Naive thymus-derived CD8-positive, alpha-beta T cell (primary cell): ENCODE data around the gene SLC26A1. TPM values are rescaled to one million over a fixed set of nuclear protein-coding genes. Genes with fewer than 3 reads are reported as not detected.
"Not testable (repeated sequence)": the region's sequence is repeated elsewhere in the genome, so short reads cannot be mapped to it uniquely, and the experiment has no call there.

Source experiments
- ATAC-seq, 2 donors: fragments of 150-1000 bp; cut with Tn5 transposase in 1 of 2; sonication (Bioruptor Pico), chemical (Tn5 transposase) in 1 of 2; 1 replicate in 1 of 2; 2 replicates in 1 of 2; pipeline ENCODE4 v1.10.0; 2021; ENCODE audit warnings: mild to moderate bottlenecking in 2 of 2, moderate library complexity in 2 of 2
- POLR2A ChIA-PET: fragments of 350-600 bp; sonication (Branson Sonifier 250); formaldehyde crosslinking; loops from one replicate; lab custom pipeline; 2021; ENCODE audit warnings: antibody characterized with exemption; lab: Charles Lee
- DNase-seq, 10 donors: peaks; one replicate each; pipeline versions ENCODE4 v3.0.0 to v3.0.0-alpha.2; 2020 to 2022
- H3K27ac Mint-ChIP-seq, 10 donors: one replicate each; pipeline ENCODE4 v1.8.0; 2020 to 2022; ENCODE audit warnings: mild to moderate bottlenecking in 10 of 10, mixed read lengths in 10 of 10, moderate library complexity in 4 of 10, inconsistent platforms in 1 of 10
- H3K27me3 Mint-ChIP-seq, 5 donors: one replicate each; pipeline ENCODE4 v1.8.0; 2021 to 2022; ENCODE audit warnings: mixed read lengths in 5 of 5
- H3K36me3 Mint-ChIP-seq, 3 donors: one replicate each; pipeline ENCODE4 v1.8.0; 2020 to 2022; ENCODE audit warnings: mixed read lengths in 3 of 3, mild to moderate bottlenecking in 2 of 3, inconsistent platforms in 1 of 3
- H3K4me1 Mint-ChIP-seq, 4 donors: one replicate each; pipeline ENCODE4 v1.8.0; 2021 to 2022; ENCODE audit warnings: mixed read lengths in 4 of 4
- H3K4me3 Mint-ChIP-seq, 10 donors: one replicate each; pipeline ENCODE4 v1.8.0; 2020 to 2022; ENCODE audit warnings: mild to moderate bottlenecking in 10 of 10, mixed read lengths in 10 of 10, moderate library complexity in 6 of 10, inconsistent platforms in 1 of 10
- H3K9me3 Mint-ChIP-seq, 9 donors: one replicate each; pipeline ENCODE4 v1.8.0; 2020 to 2022; ENCODE audit warnings: mixed read lengths in 9 of 9, mild to moderate bottlenecking in 3 of 9, inconsistent platforms in 1 of 9, moderate library complexity in 1 of 9
- polyA plus RNA-seq, 3 donors: library from polyadenylated mRNA; unstranded; fragments of 300-500 nt; fragmentation: Illumina TruSeq; gene quantifications; one replicate each; pipeline ENCODE4 v1.2.3, GENCODE V29; 2021
- total RNA-seq, 8 experiments: library from RNA in 2 of 8; stranded (reverse) in 2 of 8; gene quantifications; one replicate each; pipeline ENCODE4 v1.2.3 and lab custom pipeline; 2021 to 2026

Gene SLC26A1
- total and polyA plus RNA-seq, 5 experiments from 2014 or later = 0.39 to 1.3 (median 0.72) TPM

DNA sequence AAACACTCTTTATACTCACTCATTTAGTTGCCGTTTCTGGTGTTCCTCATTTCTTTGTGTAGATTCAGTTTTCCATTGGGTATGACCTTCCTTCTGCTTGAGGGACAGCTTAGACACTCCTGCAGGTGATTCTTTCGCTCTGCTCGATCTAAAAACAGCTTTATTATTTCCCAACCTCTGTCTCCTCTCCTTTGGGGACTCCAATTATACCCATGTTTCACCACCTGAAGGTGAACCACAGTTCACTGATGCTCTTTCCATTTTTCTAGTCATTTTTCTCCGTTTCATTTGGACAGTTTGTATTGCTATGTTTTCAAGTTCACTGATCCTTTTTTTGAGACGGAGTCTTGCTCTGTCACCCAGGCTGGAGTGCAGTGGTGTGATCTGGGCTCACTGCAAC is 13.7 kb upstream of the SLC26A1 start:
- no peak for DNase-seq
- POLR2A ChIA-PET = no interaction called here
- no peak for ATAC-seq
- H3K27me3 Mint-ChIP-seq = peaks cover 10 to 56% (median 30%) of the 10 kb centered on the region in 5 donors
- H3K4me3 Mint-ChIP-seq = no peak overlapping the region
- peaks cover 9 to 15% (median 13%) of the 10 kb centered on the region in 4 donors for H3K4me1 Mint-ChIP-seq
- no peak overlapping the region for H3K27ac Mint-ChIP-seq
- no peaks in the 10 kb centered on the region for H3K9me3 Mint-ChIP-seq
- H3K36me3 Mint-ChIP-seq = peaks cover 0 to 9% (median 3%) of the 10 kb centered on the region in 3 donors

GRCh38 chr4:1004557-1005485 is 11.6 kb upstream of the SLC26A1 start:
- POLR2A ChIA-PET = no interaction called here

GRCh38 chr4:1004071-1004418 is 10.8 kb upstream of the SLC26A1 start:
- ATAC-seq = no peak
- H3K9me3 Mint-ChIP-seq = peaks cover 0 to 2% (median 0%) of the 10 kb centered on the region in 9 donors
- H3K27me3 Mint-ChIP-seq = peaks cover 13 to 71% (median 36%) of the 10 kb centered on the region in 5 donors
- POLR2A ChIA-PET = no interaction called here
- peak overlapping the region in 3 of 10 donors; percentile 25 to 51 (median 26) for H3K4me3 Mint-ChIP-seq
- H3K4me1 Mint-ChIP-seq = peaks cover 4 to 12% (median 8%) of the 10 kb centered on the region in 4 donors
- no peak overlapping the region for H3K27ac Mint-ChIP-seq
- H3K36me3 Mint-ChIP-seq = peaks cover 0 to 8% (median 3%) of the 10 kb centered on the region in 3 donors
- no peak for DNase-seq

More at GRCh38 chr4:1004557-1005485, 11.6 kb upstream of the SLC26A1 start:
- Mint-ChIP-seq H3K36me3 (peaks cover 0 to 9% (median 3%) of the 10 kb centered on the region in 3 donors), H3K9me3 (peaks cover 0 to 2% (median 0%) of the 10 kb centered on the region in 9 donors), H3K27me3 (peaks cover 10 to 68% (median 34%) of the 10 kb centered on the region in 5 donors), H3K27ac (no peak overlapping the region), H3K4me1 (peaks cover 5 to 11% (median 9%) of the 10 kb centered on the region in 4 donors), H3K4me3 (peak overlapping the region in 1 of 10 donors; percentile 25)
- DNase-seq (no peak), ATAC-seq (no peak)

DNA sequence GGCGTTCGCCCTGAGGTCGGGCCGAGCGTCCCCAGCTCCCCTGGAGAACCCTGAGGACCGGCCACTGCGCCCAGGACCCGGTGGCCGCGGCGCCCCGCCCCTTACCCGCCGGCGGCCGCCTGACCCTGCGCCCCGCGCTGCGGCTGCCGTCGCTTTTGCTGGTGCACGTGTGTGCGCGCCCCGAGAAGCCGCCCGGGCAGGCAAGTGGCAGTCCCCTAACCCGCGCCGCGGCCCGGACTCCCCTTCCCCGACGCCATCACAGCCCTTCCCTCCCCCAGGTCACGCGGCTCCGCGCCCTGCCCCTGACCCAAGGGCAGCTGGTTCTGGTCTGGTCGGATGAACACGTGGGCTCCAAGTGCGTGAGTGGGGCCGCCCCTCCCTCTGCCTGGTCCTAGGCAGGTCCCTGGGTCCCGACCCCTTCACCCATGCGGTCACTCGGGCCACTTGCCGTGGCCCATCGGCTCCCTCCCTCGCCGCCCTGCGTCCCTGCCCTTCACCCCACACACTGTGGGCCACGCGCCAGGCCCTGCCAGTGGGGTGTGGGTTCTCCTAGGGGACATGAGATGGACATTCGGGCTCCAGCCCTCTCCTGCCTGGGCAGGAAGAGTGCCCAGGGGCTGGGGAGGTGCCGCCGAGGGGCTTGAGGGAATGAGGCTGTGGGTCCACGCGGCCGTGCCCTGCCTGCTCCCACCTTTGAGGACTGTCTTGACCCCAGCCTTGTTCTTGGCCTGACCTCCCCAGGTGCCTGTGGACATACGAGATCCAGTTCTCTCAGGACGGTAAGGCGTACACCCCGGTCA is 10.3 kb upstream of the SLC26A1 start:
- ATAC-seq (no peak), DNase-seq (no peak)
- peaks cover 3 to 9% (median 7%) of the 10 kb centered on the region in 4 donors for H3K4me1 Mint-ChIP-seq
- H3K9me3 Mint-ChIP-seq = peaks cover 0 to 2% (median 0%) of the 10 kb centered on the region in 9 donors
- peaks cover 13 to 71% (median 33%) of the 10 kb centered on the region in 5 donors for H3K27me3 Mint-ChIP-seq
- H3K4me3 Mint-ChIP-seq = peak overlapping the region in 3 of 10 donors; percentile 25 to 51 (median 26)
- POLR2A ChIA-PET = no interaction called here
- peaks cover 0 to 6% (median 3%) of the 10 kb centered on the region in 3 donors for H3K36me3 Mint-ChIP-seq
- no peak overlapping the region for H3K27ac Mint-ChIP-seq

DNA sequence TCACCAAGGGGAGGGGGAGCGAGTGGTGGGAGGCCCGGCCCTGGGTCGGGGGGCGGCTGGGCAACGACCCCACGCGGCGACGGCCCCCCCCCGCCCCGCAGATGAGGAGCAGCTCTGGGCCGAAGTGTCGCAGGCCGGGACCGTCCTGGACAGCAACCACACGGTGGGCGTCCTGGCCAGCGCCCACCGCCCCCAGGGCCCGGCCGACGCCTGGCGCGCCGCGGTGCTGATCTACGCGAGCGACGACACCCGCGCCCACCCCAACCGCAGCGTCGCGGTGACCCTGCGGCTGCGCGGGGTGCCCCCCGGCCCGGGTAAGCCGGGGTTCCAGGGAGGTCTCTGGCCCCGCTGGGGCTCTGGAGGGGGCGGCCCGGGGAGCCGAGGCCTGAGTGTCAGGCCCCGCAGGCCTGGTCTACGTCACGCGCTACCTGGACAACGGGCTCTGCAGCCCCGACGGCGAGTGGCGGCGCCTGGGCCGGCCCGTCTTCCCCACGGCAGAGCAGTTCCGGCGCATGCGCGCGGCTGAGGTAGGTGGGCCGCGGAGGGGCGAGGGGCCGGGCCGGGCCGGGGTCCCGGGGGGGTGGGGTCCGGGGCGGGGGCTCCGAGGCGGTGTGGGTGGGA is 9.5 kb upstream of the SLC26A1 start:
- H3K27ac Mint-ChIP-seq = no peak overlapping the region
- peaks cover 0 to 6% (median 2%) of the 10 kb centered on the region in 3 donors for H3K36me3 Mint-ChIP-seq
- no peak overlapping the region for H3K4me3 Mint-ChIP-seq
- no peak for DNase-seq
- peaks cover 14 to 71% (median 29%) of the 10 kb centered on the region in 5 donors for H3K27me3 Mint-ChIP-seq
- H3K9me3 Mint-ChIP-seq = peaks cover 0 to 2% (median 0%) of the 10 kb centered on the region in 9 donors
- peak in 1 of 2 donors; percentile 37 for ATAC-seq
- POLR2A ChIA-PET = no interaction called here
- H3K4me1 Mint-ChIP-seq = peaks cover 9 to 15% (median 12%) of the 10 kb centered on the region in 4 donors

DNA sequence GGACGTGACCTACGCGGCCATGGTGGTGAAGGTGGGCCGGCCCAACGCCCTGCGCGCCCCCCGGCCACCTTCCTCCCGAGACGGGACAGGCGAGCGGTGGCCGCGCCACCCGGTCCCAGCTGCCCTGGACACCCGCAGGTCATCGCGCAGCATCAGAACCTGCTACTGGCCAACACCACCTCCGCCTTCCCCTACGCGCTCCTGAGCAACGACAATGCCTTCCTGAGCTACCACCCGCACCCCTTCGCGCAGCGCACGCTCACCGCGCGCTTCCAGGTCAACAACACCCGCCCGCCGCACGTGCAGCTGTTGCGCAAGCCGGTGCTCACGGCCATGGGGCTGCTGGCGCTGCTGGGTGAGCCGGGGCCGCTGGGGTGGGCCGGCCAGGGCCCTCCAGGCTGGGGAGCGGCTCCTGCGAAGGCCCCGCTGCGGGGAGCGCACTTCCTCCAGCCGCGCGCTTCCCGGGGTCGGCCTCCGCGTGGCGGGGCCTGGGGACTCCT is 9.0 kb upstream of the SLC26A1 start:
- peak; percentile 23 to 56 for ATAC-seq
- peaks cover 0 to 2% (median 0%) of the 10 kb centered on the region in 9 donors for H3K9me3 Mint-ChIP-seq
- peaks cover 12 to 67% (median 25%) of the 10 kb centered on the region in 5 donors for H3K27me3 Mint-ChIP-seq
- H3K4me1 Mint-ChIP-seq = peaks cover 9 to 15% (median 12%) of the 10 kb centered on the region in 4 donors
- DNase-seq = peak in 1 of 10 donors; percentile 20
- no peak overlapping the region for H3K4me3 Mint-ChIP-seq
- no peak overlapping the region for H3K27ac Mint-ChIP-seq
- H3K36me3 Mint-ChIP-seq = peaks cover 0 to 6% (median 2%) of the 10 kb centered on the region in 3 donors
- POLR2A ChIA-PET = interaction anchor here (0.7 kb wide), 1 partner anchor 15 kb away, joined by 3 read pairs; the partner anchor contains the start of gene IDUA

DNA sequence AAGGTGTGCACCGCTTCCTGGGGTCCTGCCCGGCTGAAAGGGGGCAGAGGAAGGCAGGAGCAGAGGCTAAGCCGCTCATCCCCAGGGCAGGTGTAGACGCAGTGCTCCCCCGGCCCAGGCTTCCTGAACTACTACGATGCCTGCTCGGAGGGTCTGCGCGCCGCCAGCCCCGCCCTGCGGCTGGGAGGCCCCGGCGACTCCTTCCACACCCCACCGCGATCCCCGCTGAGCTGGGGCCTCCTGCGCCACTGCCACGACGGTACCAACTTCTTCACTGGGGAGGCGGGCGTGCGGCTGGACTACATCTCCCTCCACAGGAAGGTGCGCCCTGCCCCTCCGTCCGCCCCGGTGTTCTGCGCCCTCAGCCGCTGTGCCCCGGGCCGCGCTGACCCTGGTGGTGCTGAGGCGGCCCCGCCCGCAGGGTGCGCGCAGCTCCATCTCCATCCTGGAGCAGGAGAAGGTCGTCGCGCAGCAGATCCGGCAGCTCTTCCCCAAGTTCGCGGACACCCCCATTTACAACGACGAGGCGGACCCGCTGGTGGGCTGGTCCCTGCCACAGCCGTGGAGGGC is 8.4 kb upstream of the SLC26A1 start:
- ATAC-seq (no peak), DNase-seq (no peak)
- Mint-ChIP-seq H3K27me3 (peaks cover 8 to 62% (median 23%) of the 10 kb centered on the region in 5 donors), H3K36me3 (peaks cover 0 to 6% (median 2%) of the 10 kb centered on the region in 3 donors), H3K27ac (no peak overlapping the region), H3K4me3 (peak overlapping the region in 2 of 10 donors; percentile 4 to 45), H3K9me3 (peaks cover 0 to 2% (median 0%) of the 10 kb centered on the region in 9 donors), H3K4me1 (peaks cover 9 to 18% (median 16%) of the 10 kb centered on the region in 4 donors)
- POLR2A ChIA-PET = interaction anchor here (0.7 kb wide), 1 partner anchor 15 kb away, joined by 3 read pairs; the partner anchor contains the start of gene IDUA

DNA sequence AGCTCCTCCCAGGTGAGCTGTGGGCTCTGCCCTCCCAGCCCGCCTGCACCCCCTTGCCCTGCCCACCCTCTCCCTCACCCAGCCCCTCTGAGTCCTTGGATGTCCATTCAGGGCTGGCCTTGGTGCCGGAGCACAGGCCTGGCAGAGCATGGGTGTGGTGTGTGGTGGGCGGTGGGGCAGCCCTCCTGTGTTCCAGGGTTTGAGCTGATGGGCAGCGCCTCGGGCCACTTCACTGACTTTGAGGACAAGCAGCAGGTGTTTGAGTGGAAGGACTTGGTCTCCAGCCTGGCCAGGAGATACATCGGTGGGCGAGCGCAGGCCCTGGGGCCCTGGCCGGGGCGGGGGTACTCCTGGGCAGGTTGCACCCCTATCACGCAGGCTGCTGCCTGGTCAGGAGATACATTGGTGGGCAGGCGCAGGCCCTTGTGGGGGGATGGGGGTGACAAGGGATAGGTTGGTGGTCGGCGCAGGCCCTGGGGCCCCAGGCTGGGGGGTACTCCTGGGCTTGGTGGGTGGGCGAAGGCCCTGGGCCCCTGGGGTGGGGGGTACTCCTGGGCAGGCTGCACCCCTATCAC is 7.6 kb upstream of the SLC26A1 start:
- Mint-ChIP-seq H3K4me1 (peaks cover 9 to 18% (median 16%) of the 10 kb centered on the region in 4 donors), H3K4me3 (peak overlapping the region in 2 of 10 donors; percentile 43 to 62), H3K27me3 (peaks cover 8 to 54% (median 19%) of the 10 kb centered on the region in 5 donors), H3K9me3 (peaks cover 0 to 2% (median 0%) of the 10 kb centered on the region in 9 donors), H3K27ac (no peak overlapping the region), H3K36me3 (peaks cover 0 to 6% (median 2%) of the 10 kb centered on the region in 3 donors)
- POLR2A ChIA-PET = interaction anchor here (0.5 kb wide), 1 partner anchor 301 kb away, joined by 3 read pairs; no protein-coding TSS in a partner anchor
- DNase-seq (no peak), ATAC-seq (no peak)

DNA sequence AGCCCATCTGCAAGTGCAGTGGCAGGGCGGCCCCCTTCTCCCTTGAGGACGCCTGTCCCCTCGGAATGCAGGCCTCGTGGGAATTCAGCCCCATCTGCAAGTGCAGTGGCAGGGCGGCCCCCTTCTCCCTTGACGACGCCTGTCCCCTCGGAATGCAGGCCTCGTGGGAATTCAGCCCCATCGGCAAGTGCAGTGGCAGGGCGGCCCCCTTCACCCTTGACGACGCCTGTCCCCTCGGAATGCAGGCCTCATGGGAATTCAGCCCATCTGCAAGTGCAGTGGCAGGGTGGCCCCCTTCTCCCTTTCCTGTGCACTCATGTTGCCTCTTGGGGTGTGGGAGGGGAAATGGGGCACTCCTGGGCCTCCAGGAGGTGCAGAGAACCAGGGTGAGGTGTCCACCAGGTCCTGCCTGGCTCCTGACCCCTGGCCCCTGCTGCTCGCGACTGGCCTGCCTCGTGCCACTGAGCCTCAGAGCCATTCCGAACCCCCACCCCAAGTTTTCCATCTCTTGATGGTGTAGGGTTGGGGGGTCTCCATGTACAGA is 6.8 kb upstream of the SLC26A1 start:
- peaks cover 8 to 49% (median 16%) of the 10 kb centered on the region in 5 donors for H3K27me3 Mint-ChIP-seq
- DNase-seq (no peak), ATAC-seq (no peak)
- H3K4me1 Mint-ChIP-seq = peaks cover 9 to 18% (median 16%) of the 10 kb centered on the region in 4 donors
- H3K4me3 Mint-ChIP-seq = no peak overlapping the region
- POLR2A ChIA-PET = interaction anchor here (0.5 kb wide), 1 partner anchor 301 kb away, joined by 3 read pairs; no protein-coding TSS in a partner anchor
- H3K9me3 Mint-ChIP-seq = peaks cover 0 to 2% (median 0%) of the 10 kb centered on the region in 9 donors
- peaks cover 0 to 6% (median 2%) of the 10 kb centered on the region in 3 donors for H3K36me3 Mint-ChIP-seq
- H3K27ac Mint-ChIP-seq = no peak overlapping the region

DNA sequence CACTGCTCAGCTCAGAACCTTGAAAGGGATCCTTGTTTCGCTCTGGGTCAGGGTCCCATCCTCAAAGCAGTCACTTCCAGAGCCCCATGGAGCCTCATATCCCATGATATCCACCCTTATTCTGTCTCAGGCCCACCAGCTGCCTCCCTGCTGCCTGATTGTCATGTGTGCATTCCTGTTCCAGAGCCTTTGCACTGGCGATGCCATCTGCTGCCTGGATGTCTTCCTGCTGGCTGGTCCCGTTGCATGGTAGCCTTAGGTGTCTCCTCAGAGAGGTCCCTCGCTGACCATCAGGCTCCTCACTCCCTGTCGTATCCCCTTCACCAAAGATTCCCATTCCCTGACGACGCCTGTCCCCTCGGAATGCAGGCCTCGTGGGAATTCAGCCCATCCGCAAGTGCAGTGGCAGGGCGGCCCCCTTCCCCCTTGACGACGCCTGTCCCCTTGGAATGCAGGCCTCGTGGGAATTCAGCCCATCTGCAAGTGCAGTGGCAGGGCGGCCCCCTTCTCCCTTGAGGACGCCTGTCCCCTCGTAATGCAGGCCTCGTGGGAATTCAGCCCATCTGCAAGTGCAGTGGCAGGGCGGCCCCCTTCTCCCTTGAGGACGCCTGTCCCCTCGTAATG is 6.1 kb upstream of the SLC26A1 start:
- H3K36me3 Mint-ChIP-seq, DNase-seq, ATAC-seq, H3K27ac Mint-ChIP-seq, H3K9me3 Mint-ChIP-seq: not testable (repeated sequence)
- peaks cover 9 to 18% (median 16%) of the 10 kb centered on the region in 4 donors for H3K4me1 Mint-ChIP-seq
- peaks cover 6 to 43% (median 14%) of the 10 kb centered on the region in 5 donors for H3K27me3 Mint-ChIP-seq
- peak overlapping the region in 4 of 10 donors; percentile 10 to 55 (median 46) for H3K4me3 Mint-ChIP-seq
- POLR2A ChIA-PET = interaction anchor here (0.7 kb wide), 1 partner anchor 692 kb away, joined by 3 read pairs; no protein-coding TSS in a partner anchor
